Astrocyte (in vitro differentiated cells and primary cell): ENCODE data around the gene PRR5. TPM values are rescaled to one million over a fixed set of nuclear protein-coding genes. Genes with fewer than 3 reads are reported as not detected.

ENCODE experiments used
- DNase-seq: peaks from one replicate; pipeline ENCODE4 v3.0.0-alpha.2; 2010; ENCODE audit warnings: low read depth
- FAIRE-seq: peaks from 2 replicates; lab custom pipeline; 2011; peaks lifted over from hg19 to GRCh38; lab: Jason Lieb, UNC
- H2AFZ ChIP-seq: 2 replicates; pipeline ENCODE4 v1.6.0; 2012; ENCODE audit warnings: low read depth, low read length, inconsistent platforms
- H3K27ac ChIP-seq: 2 replicates; pipeline ENCODE4 v1.5.1; 2011; ENCODE audit warnings: low read depth, low read length, inconsistent platforms
- H3K27me3 ChIP-seq: 2 replicates; pipeline ENCODE4 v1.6.0; 2011; ENCODE audit warnings: low read length, inconsistent platforms; ENCODE audit not compliant: insufficient read depth
- H3K36me3 ChIP-seq: 2 replicates; pipeline ENCODE4 v1.5.1; 2011; ENCODE audit warnings: low read length, inconsistent platforms; ENCODE audit not compliant: insufficient read depth
- H3K4me1 ChIP-seq: 2 replicates; pipeline ENCODE4 v1.5.1; 2011; ENCODE audit warnings: low read length, inconsistent platforms; ENCODE audit not compliant: insufficient read depth
- H3K4me2 ChIP-seq: 2 replicates; pipeline ENCODE4 v1.6.0; 2012; ENCODE audit warnings: low read length, inconsistent platforms
- H3K4me3 ChIP-seq: 2 replicates; pipeline ENCODE4 v1.5.1; 2011; ENCODE audit warnings: low read depth, mild to moderate bottlenecking, low read length, inconsistent platforms; ENCODE audit not compliant: insufficient read depth
- H3K79me2 ChIP-seq: 2 replicates; pipeline ENCODE4 v1.6.0; 2012; ENCODE audit warnings: mild to moderate bottlenecking, low read length, inconsistent platforms; ENCODE audit not compliant: insufficient read depth
- H3K9ac ChIP-seq: 2 replicates; pipeline ENCODE4 v1.6.0; 2012; ENCODE audit warnings: mild to moderate bottlenecking, low read length, inconsistent platforms
- H3K9me3 ChIP-seq: 2 replicates; pipeline ENCODE4 v1.5.1; 2012; ENCODE audit warnings: low read depth, mild to moderate bottlenecking, low read length, inconsistent platforms; ENCODE audit not compliant: insufficient read depth
- H4K20me1 ChIP-seq: 2 replicates; pipeline ENCODE4 v1.6.0; 2012; ENCODE audit warnings: low read length, inconsistent platforms; ENCODE audit not compliant: insufficient read depth
- H3K27ac Mint-ChIP-seq: one replicate; pipeline ENCODE4 v1.8.0; 2021; ENCODE audit warnings: mild to moderate bottlenecking, mixed read lengths; ENCODE audit not compliant: unreplicated experiment
- H3K27me3 Mint-ChIP-seq: one replicate; pipeline ENCODE4 v1.8.0; 2021; ENCODE audit warnings: low read depth, mixed read lengths; ENCODE audit not compliant: unreplicated experiment
- H3K36me3 Mint-ChIP-seq: one replicate; pipeline ENCODE4 v1.8.0; 2021; ENCODE audit warnings: low read depth, mixed read lengths; ENCODE audit not compliant: unreplicated experiment
- H3K4me1 Mint-ChIP-seq: one replicate; pipeline ENCODE4 v1.8.0; 2021; ENCODE audit warnings: low read depth, mixed read lengths; ENCODE audit not compliant: unreplicated experiment
- H3K4me3 Mint-ChIP-seq: one replicate; pipeline ENCODE4 v1.8.0; 2021; ENCODE audit warnings: mild to moderate bottlenecking, moderate library complexity, mixed read lengths; ENCODE audit not compliant: unreplicated experiment
- H3K9me3 Mint-ChIP-seq: one replicate; pipeline ENCODE4 v1.8.0; 2021; ENCODE audit warnings: mild to moderate bottlenecking, mixed read lengths; ENCODE audit not compliant: unreplicated experiment
- EZH2 ChIP-seq: IDR thresholded peaks from 2 replicates; pipeline ENCODE4 v1.6.1; 2012; ENCODE audit warnings: mild to moderate bottlenecking, low read length, inconsistent platforms; ENCODE audit not compliant: insufficient read depth
- total RNA-seq: library from RNA; stranded (reverse); gene quantifications from 2 replicates; pipeline ENCODE4 v1.2.1, GENCODE V29; 2021
- TF ChIP-seq, protein P1 (sequence below): IDR thresholded peaks from 2 replicates; pipeline ENCODE4 v1.5.1; 2011; ENCODE audit warnings: low read depth, mild to moderate bottlenecking, inconsistent platforms, low read length, moderate library complexity; ENCODE audit not compliant: insufficient read depth

The PRR5 gene
- total RNA-seq, 1 donor from 2014 or later, result 23.6 TPM

DNA sequence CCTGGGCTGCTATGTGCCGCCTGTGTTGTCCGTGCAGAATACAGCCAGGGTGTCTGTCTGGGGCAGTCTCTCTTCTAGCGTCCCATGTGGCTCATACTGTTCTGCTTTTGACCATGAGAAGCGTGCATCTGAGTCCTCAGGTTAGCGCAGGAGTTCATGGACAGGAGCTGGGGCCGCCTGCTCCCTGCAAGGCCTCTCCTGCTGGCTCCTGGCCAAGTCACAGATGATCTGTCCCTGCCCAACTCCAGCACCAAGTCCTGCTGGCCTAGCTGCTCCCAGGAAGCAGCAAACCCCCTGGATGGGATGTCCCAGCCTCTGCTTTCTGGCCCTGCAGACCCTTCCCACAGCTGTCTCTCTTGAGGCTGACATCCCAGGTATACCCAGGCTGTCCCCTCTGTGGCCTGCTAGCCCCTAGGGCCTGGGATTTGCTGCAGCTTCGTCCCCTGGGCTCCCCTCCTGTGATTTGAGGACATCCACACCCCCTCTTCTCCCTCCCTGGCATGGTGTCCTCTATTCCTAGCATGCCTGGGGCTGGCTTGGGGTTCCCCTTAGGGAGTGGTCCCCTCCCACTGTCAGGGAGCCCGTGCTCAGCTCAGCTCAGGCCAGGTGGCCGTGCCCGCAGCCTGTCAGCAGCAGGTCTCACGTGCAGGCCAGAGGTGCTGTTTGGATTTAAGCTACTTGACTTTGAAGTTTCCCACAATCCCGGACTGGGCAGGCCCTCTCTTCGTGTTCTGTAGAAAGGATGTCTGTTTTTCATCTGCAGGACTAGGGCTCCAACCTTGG lies 17.8 kb downstream of the PRR5 start:
- H3K27me3 Mint-ChIP-seq, result no peaks in the 10 kb centered on the region
- Histone ChIP-seq H3K27me3 (no peaks in the 10 kb centered on the region), H3K4me1 (no peaks in the 10 kb centered on the region), H3K27ac (no peak overlapping the region), H3K79me2 (no peaks in the 10 kb centered on the region), H2AFZ (no peak overlapping the region), H3K9ac (no peak overlapping the region), H4K20me1 (peaks cover 29% of the 10 kb centered on the region), H3K36me3 (no peaks in the 10 kb centered on the region), H3K4me3 (no peak overlapping the region), H3K9me3 (no peaks in the 10 kb centered on the region), H3K4me2 (no peak overlapping the region)
- peaks cover 3% of the 10 kb centered on the region for H3K9me3 Mint-ChIP-seq
- TF ChIP-seq EZH2, result no peak
- TF ChIP-seq, protein P1, sequence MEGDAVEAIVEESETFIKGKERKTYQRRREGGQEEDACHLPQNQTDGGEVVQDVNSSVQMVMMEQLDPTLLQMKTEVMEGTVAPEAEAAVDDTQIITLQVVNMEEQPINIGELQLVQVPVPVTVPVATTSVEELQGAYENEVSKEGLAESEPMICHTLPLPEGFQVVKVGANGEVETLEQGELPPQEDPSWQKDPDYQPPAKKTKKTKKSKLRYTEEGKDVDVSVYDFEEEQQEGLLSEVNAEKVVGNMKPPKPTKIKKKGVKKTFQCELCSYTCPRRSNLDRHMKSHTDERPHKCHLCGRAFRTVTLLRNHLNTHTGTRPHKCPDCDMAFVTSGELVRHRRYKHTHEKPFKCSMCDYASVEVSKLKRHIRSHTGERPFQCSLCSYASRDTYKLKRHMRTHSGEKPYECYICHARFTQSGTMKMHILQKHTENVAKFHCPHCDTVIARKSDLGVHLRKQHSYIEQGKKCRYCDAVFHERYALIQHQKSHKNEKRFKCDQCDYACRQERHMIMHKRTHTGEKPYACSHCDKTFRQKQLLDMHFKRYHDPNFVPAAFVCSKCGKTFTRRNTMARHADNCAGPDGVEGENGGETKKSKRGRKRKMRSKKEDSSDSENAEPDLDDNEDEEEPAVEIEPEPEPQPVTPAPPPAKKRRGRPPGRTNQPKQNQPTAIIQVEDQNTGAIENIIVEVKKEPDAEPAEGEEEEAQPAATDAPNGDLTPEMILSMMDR, result no peak
- peaks cover 4% of the 10 kb centered on the region for H3K4me1 Mint-ChIP-seq
- no peak for DNase-seq
- H3K27ac Mint-ChIP-seq, result no peak overlapping the region
- H3K4me3 Mint-ChIP-seq, result no peak overlapping the region
- H3K36me3 Mint-ChIP-seq, result peaks cover 6% of the 10 kb centered on the region
- FAIRE-seq, result no peak

DNA sequence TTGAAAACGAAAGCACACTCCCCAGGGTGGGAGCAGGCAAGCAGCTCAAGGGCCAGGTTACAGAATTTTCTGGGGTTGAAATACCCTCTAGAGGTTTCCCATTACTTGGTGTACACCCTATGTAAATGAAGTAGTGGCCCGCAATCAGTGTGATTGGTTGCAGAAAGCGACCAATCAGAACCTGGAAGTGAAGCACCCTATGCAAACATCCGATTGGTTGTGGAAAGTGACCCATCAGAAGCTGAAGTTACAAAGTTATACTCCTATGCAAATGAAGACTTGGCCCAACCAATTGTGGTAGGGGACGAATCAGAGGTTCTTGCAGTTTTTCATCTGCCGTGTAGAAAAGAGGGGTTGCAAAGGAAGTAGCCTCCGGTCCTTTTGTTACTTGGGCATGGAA lies 19.2 kb downstream of the PRR5 start:
- Mint-ChIP-seq H3K4me3 (no peak overlapping the region), H3K27ac (no peak overlapping the region)
- peaks cover 19% of the 10 kb centered on the region for H4K20me1 ChIP-seq

More for the DNA sequence above, 19.2 kb downstream of the PRR5 start:
- TF ChIP-seq, protein P1, result no peak
- no peak for TF ChIP-seq EZH2
- no peak overlapping the region for H3K4me2 ChIP-seq
- H3K9me3 Mint-ChIP-seq, result peaks cover 3% of the 10 kb centered on the region
- H3K27me3 Mint-ChIP-seq, result no peaks in the 10 kb centered on the region
- no peak overlapping the region for H3K27ac ChIP-seq
- H3K4me3 ChIP-seq, result no peak overlapping the region
- no peaks in the 10 kb centered on the region for H3K27me3 ChIP-seq
- H3K36me3 ChIP-seq, result no peaks in the 10 kb centered on the region
- H3K36me3 Mint-ChIP-seq, result peaks cover 13% of the 10 kb centered on the region
- FAIRE-seq, result no peak
- no peak overlapping the region for H3K9ac ChIP-seq
- H2AFZ ChIP-seq, result no peak overlapping the region
- H3K4me1 Mint-ChIP-seq, result peaks cover 4% of the 10 kb centered on the region
- H3K79me2 ChIP-seq, result no peaks in the 10 kb centered on the region
- H3K9me3 ChIP-seq, result no peaks in the 10 kb centered on the region
- no peaks in the 10 kb centered on the region for H3K4me1 ChIP-seq
- no peak for DNase-seq
